Activated T-helper 9 cell treated with anti-CD3 and anti-CD28 coated beads, Interleukin-2, amount 50 U/mL, for 16 hours (primary cell): ENCODE results near the gene NTRK1.

Source experiments
- DNase-seq: peaks from one replicate; pipeline ENCODE4 v3.0.0-alpha.2; 2020; ENCODE audit warnings: low read depth

The NTRK1 gene

GRCh38 chr1:156898161-156898566 is 37.5 kb downstream of the NTRK1 start:
- no peak for DNase-seq

- DNase-seq: no peak
These were observed 38.5 kb downstream of the NTRK1 start for GRCh38 chr1:156898971-156899664.

- no peak for DNase-seq
These were observed 39.5 kb downstream of the NTRK1 start for GRCh38 chr1:156899956-156900718.

GRCh38 chr1:156900896-156901589 is 40.4 kb downstream of the NTRK1 start:
- no peak for DNase-seq

- DNase-seq: no peak
These were observed 40.9 kb downstream of the NTRK1 start for GRCh38 chr1:156901590-156901900.

GRCh38 chr1:156901966-156902915 is 41.6 kb downstream of the NTRK1 start:
- no peak for DNase-seq

GRCh38 chr1:156903328-156904091 is 42.8 kb downstream of the NTRK1 start:
- no peak for DNase-seq

- DNase-seq: no peak
These were observed 43.7 kb downstream of the NTRK1 start for GRCh38 chr1:156904187-156904959.

GRCh38 chr1:156905176-156905575 is 44.5 kb downstream of the NTRK1 start:
- no peak for DNase-seq

- no peak for DNase-seq
These were observed 45.0 kb downstream of the NTRK1 start for GRCh38 chr1:156905651-156906050.

GRCh38 chr1:156906206-156906906 is 45.7 kb downstream of the NTRK1 start:
- no peak for DNase-seq

GRCh38 chr1:156908541-156908940 is 47.9 kb downstream of the NTRK1 start:
- DNase-seq: no peak

GRCh38 chr1:156908955-156909354 is 48.3 kb downstream of the NTRK1 start:
- DNase-seq: no peak

- no peak for DNase-seq
These were observed 49.0 kb downstream of the NTRK1 start for GRCh38 chr1:156909671-156910070.

GRCh38 chr1:156910309-156910782 is 49.7 kb downstream of the NTRK1 start:
- DNase-seq: peak; percentile 48

GRCh38 chr1:156911577-156912298 is 51.1 kb downstream of the NTRK1 start:
- DNase-seq: no peak

GRCh38 chr1:156912310-156912709 is 51.6 kb downstream of the NTRK1 start:
- no peak for DNase-seq

GRCh38 chr1:156912861-156913808 is 52.5 kb downstream of the NTRK1 start:
- no peak for DNase-seq
